ENCODE measurements around the gene GALNT10. TPM values are rescaled to one million over a fixed set of nuclear protein-coding genes. Genes with fewer than 3 reads are reported as not detected.

Gene GALNT10
- total and polyA plus RNA-seq, 10 of the 15 experiments (the other 5 are each of a cell fraction or from before 2014, with no cell fraction given) = 3.9 to 35.4 (median 15.5) TPM

- TF ChIP-seq PRDM15 (CRISPR knock-in tag; IDR thresholded peaks at IDR 0.05) = no peak
Measured at GRCh38 chr5:154459015-154459414, 268.5 kb downstream of the GALNT10 start (continued).

- RAD21 ChIA-PET (ENCODE audit: unreplicated experiment) = interaction anchor here (1.5 kb wide), 1 partner anchor 38 kb away, joined by 5 read pairs; no protein-coding TSS in a partner anchor
- Histone ChIP-seq H4K20me1 (ENCODE audit: control insufficient read depth, insufficient read depth) (no peaks in the 10 kb centered on the region), H3K4me1 (ENCODE audit: control insufficient read depth, insufficient read depth, low read length) (no peaks in the 10 kb centered on the region), H3K36me3 (ENCODE audit: control insufficient read depth in 2 of 2, insufficient read depth in 2 of 2, low read length in 1 of 2) (peaks cover 3 to 18% of the 10 kb centered on the region in 2 experiments; a peak in 3 of 4 replicates), H3K9me3 (replicated peaks; ENCODE audit: control insufficient read depth, insufficient read depth, low read length) (no peaks in the 10 kb centered on the region), H2AFZ (ENCODE audit: control insufficient read depth, low read depth, low read length) (no peak overlapping the region), H3K79me2 (ENCODE audit: control insufficient read depth, insufficient read depth, low read length) (no peaks in the 10 kb centered on the region), H3K27ac (ENCODE audit: control insufficient read depth, insufficient read depth) (no peak overlapping the region), H3K4me2 (ENCODE audit: control insufficient read depth, insufficient read depth) (no peak overlapping the region), H3K27me3 (replicated peaks in 1 of 2; ENCODE audit: control insufficient read depth in 2 of 2, insufficient read depth in 2 of 2, low read length in 1 of 2) (no peaks in the 10 kb centered on the region), H3K4me3 (no peak overlapping the region), H3K9ac (ENCODE audit: control insufficient read depth, insufficient read depth, low read length) (no peak overlapping the region)
- 93% methylated on average over 4 of the region's 4 CpGs for WGBS (ENCODE audit: insufficient coverage, insufficient replicate concordance, low lambda C conversion rate, missing lambda C conversion rate)
- POLR2A ChIA-PET = no interaction called here
- ATAC-seq (no peak), DNase-seq (ENCODE audit: low read depth, low spot score) (no peak), FAIRE-seq (no peak)
- in situ Hi-C loops (cut with MboI) (no loop called here), intact Hi-C loops (cut with micrococcal nuclease; ENCODE audit: unreplicated experiment) (no loop called here)
- SMC1A ChIA-PET (ENCODE audit: uncharacterized antibody, unreplicated experiment) = interaction anchor here (0.6 to 2.3 kb wide), 5 partner anchors 8 to 388 kb away, joined by 3 to 13 read pairs (median 5); no protein-coding TSS in a partner anchor
- CTCF ChIA-PET = interaction anchor here (1.0 to 2.1 kb wide), 3 partner anchors 151 to 388 kb away, joined by 3 to 11 read pairs (median 4); no protein-coding TSS in a partner anchor
- no TSS peak for BruUV-seq (replicated peaks)
- no peak for TF ChIP-seq HDGF (IDR thresholded peaks at IDR 0.05)
- no peak for TF ChIP-seq GATAD2B (conservative IDR thresholded peaks at IDR 0.05; ENCODE audit: low read depth)
- no peak for TF ChIP-seq FOXM1 (IDR thresholded peaks at IDR 0.05; ENCODE audit: low read depth, low read length)
- no peak for TF ChIP-seq ZNF207 (IDR thresholded peaks at IDR 0.05; ENCODE audit: borderline replicate concordance)
- no peak for TF ChIP-seq NKRF (conservative IDR thresholded peaks at IDR 0.05)
- no peak for TF ChIP-seq NR2C2 (IDR thresholded peaks at IDR 0.05; ENCODE audit: borderline replicate concordance, control insufficient read depth, insufficient read length, low read depth)
- TF ChIP-seq E4F1 (IDR thresholded peaks at IDR 0.05; ENCODE audit: borderline replicate concordance, partially characterized antibody) = no peak
- no peak for TF ChIP-seq ZBTB33 (IDR thresholded peaks at IDR 0.05)
- TF ChIP-seq ZNF622 (IDR thresholded peaks at IDR 0.05) = no peak
- TF ChIP-seq POU2F2 (IDR thresholded peaks at IDR 0.05; ENCODE audit: borderline replicate concordance, low read depth, low read length) = no peak
- no peak for TF ChIP-seq STAT1 (conservative IDR thresholded peaks at IDR 0.05)
- TF ChIP-seq CBX5 (IDR thresholded peaks at IDR 0.05; ENCODE audit: low read depth) = no peak
Measured at GRCh38 chr5:154460172-154460571, 269.6 kb downstream of the GALNT10 start.
